ENCODE measurements around the gene ZRSR2. TPM values are rescaled to one million over a fixed set of nuclear protein-coding genes. Genes with fewer than 3 reads are reported as not detected.

Gene ZRSR2
- total RNA-seq, 4 donors from 2014 or later, result 3.9 to 8.4 (median 6.9) TPM

GRCh38 chrX:15813416-15813815 is 23.1 kb downstream of the ZRSR2 start:
- Histone ChIP-seq H3K9me3 (no peaks in the 10 kb centered on the region), H3K27ac (no peak overlapping the region), H3K36me3 (peaks cover 0 to 41% of the 10 kb centered on the region in 2 donors), H3K4me3 (no peak overlapping the region), H3K4me1 (no peaks in the 10 kb centered on the region), H3K27me3 (no peaks in the 10 kb centered on the region)
- intact Hi-C loops (cut with DNase I; ENCODE audit: low total_unique reads) (no loop called here), in situ Hi-C loops (cut with MboI; ENCODE audit: low sequenced_read_pairs in 4 of 4) (loop anchor here in 1 of 4 donors (25.0 kb wide), 1 partner anchor 99 kb away; no protein-coding TSS in a partner anchor)
- DNase-seq, result no peak
- TF ChIP-seq POLR2A (IDR thresholded peaks at IDR 0.05), result no peak
- TF ChIP-seq CTCF (IDR thresholded peaks at IDR 0.05 in 4 of 5, conservative IDR thresholded peaks at IDR 0.05 in 1 of 5), result no peak
- ATAC-seq, result no peak

GRCh38 chrX:15814771-15815365 is 24.6 kb downstream of the ZRSR2 start:
- DNase-seq (no peak), ATAC-seq (no peak)
- H3K4me3 ChIP-seq, result no peak overlapping the region
- H3K27ac ChIP-seq, result no peak overlapping the region
- TF ChIP-seq POLR2A (IDR thresholded peaks at IDR 0.05) (no peak), CTCF (IDR thresholded peaks at IDR 0.05 in 4 of 5, conservative IDR thresholded peaks at IDR 0.05 in 1 of 5) (no peak)
- H3K27me3 ChIP-seq, result no peaks in the 10 kb centered on the region
- H3K36me3 ChIP-seq, result peaks cover 0 to 30% of the 10 kb centered on the region in 2 donors
- H3K9me3 ChIP-seq, result no peaks in the 10 kb centered on the region
- in situ Hi-C loops (cut with MboI; ENCODE audit: low sequenced_read_pairs in 4 of 4) (loop anchor here in 1 of 4 donors (25.0 kb wide), 1 partner anchor 97 kb away; no protein-coding TSS in a partner anchor), intact Hi-C loops (cut with DNase I; ENCODE audit: low total_unique reads) (no loop called here)
- no peaks in the 10 kb centered on the region for H3K4me1 ChIP-seq

GRCh38 chrX:15815779-15816437 is 25.6 kb downstream of the ZRSR2 start:
- no peaks in the 10 kb centered on the region for H3K27me3 ChIP-seq
- in situ Hi-C loops (cut with MboI; ENCODE audit: low sequenced_read_pairs in 4 of 4) (loop anchor here in 1 of 4 donors (25.0 kb wide), 1 partner anchor 96 kb away; no protein-coding TSS in a partner anchor), intact Hi-C loops (cut with DNase I; ENCODE audit: low total_unique reads) (no loop called here)
- DNase-seq (no peak), ATAC-seq (peak in 1 of 2 donors; percentile 44)
- no peaks in the 10 kb centered on the region for H3K9me3 ChIP-seq
- no peaks in the 10 kb centered on the region for H3K4me1 ChIP-seq
- TF ChIP-seq CTCF (IDR thresholded peaks at IDR 0.05 in 4 of 5, conservative IDR thresholded peaks at IDR 0.05 in 1 of 5) (no peak), POLR2A (IDR thresholded peaks at IDR 0.05) (no peak)
- H3K4me3 ChIP-seq, result no peak overlapping the region
- H3K27ac ChIP-seq, result no peak overlapping the region
- H3K36me3 ChIP-seq, result peaks cover 0 to 33% of the 10 kb centered on the region in 2 donors

GRCh38 chrX:15816438-15816809 is 26.1 kb downstream of the ZRSR2 start:
- intact Hi-C loops (cut with DNase I; ENCODE audit: low total_unique reads) (no loop called here), in situ Hi-C loops (cut with MboI; ENCODE audit: low sequenced_read_pairs in 4 of 4) (loop anchor here in 1 of 4 donors (25.0 kb wide), 1 partner anchor 96 kb away; no protein-coding TSS in a partner anchor)
- Histone ChIP-seq H3K9me3 (no peaks in the 10 kb centered on the region), H3K36me3 (peaks cover 0 to 35% of the 10 kb centered on the region in 2 donors), H3K27me3 (no peaks in the 10 kb centered on the region), H3K27ac (no peak overlapping the region), H3K4me3 (no peak overlapping the region), H3K4me1 (no peaks in the 10 kb centered on the region)
- DNase-seq, result no peak
- TF ChIP-seq POLR2A (IDR thresholded peaks at IDR 0.05) (no peak), CTCF (IDR thresholded peaks at IDR 0.05 in 4 of 5, conservative IDR thresholded peaks at IDR 0.05 in 1 of 5) (no peak)
- no peak for ATAC-seq

Data from gastrocnemius medialis (tissue), 4 donors.